C4-2B (cell line): Measurements from ENCODE around the gene BSN.

Experiments
- CTCF ChIP-seq: fragments of 450-650 bp; conservative IDR thresholded peaks from 2 replicates; pipeline ENCODE4 v1.5.1; 2017; ENCODE audit warnings: mild to moderate bottlenecking
- ZFX ChIP-seq: fragments of 450-650 bp; IDR thresholded peaks from 2 replicates; pipeline ENCODE4 v1.6.1; 2017

GRCh38 chr3:49703443-49703927, 149.2 kb downstream of the BSN start:
- TF ChIP-seq CTCF (peak; percentile 88), ZFX (no peak)
